GM06990 (cell line): ENCODE results near the gene C9orf78.

ENCODE experiments used
- DNase-seq: peaks from one replicate; pipeline ENCODE4 v3.0.0-alpha.2; 2011; ENCODE audit not compliant: insufficient read length; ENCODE audit errors: extremely low read depth
- H3K27me3 ChIP-seq: replicated peaks from 2 replicates; pipeline ENCODE4 v1.6.0; 2011; ENCODE audit warnings: low read length; ENCODE audit not compliant: control insufficient read depth, insufficient read depth
- H3K36me3 ChIP-seq: 2 replicates; pipeline ENCODE4 v1.5.1; 2011; ENCODE audit warnings: low read length; ENCODE audit not compliant: control insufficient read depth, insufficient read depth
- H3K4me3 ChIP-seq: replicated peaks from 2 replicates; pipeline ENCODE4 v1.5.1; 2011; ENCODE audit warnings: low read depth, mild to moderate bottlenecking, control low read depth, low read length
- CTCF ChIP-seq: IDR thresholded peaks from 2 replicates; pipeline ENCODE4 v1.5.1; 2011; ENCODE audit warnings: low read length, control low read depth, mild to moderate bottlenecking, inconsistent platforms; ENCODE audit not compliant: insufficient read depth, poor library complexity, severe bottlenecking

C9orf78 gene

GRCh38 chr9:129868872-129869486 lies 33.9 kb upstream of the C9orf78 start:
- peak; percentile 68 for DNase-seq
- peaks cover 7% of the 10 kb centered on the region for H3K36me3 ChIP-seq
- H3K4me3 ChIP-seq: no peak overlapping the region
- H3K27me3 ChIP-seq: no peaks in the 10 kb centered on the region
- TF ChIP-seq CTCF: no peak

- H3K36me3 ChIP-seq: peaks cover 7% of the 10 kb centered on the region
- no peak for TF ChIP-seq CTCF
- DNase-seq: peak; percentile 25
- H3K27me3 ChIP-seq: no peaks in the 10 kb centered on the region
- H3K4me3 ChIP-seq: no peak overlapping the region
Observed at GRCh38 chr9:129868023-129868871, 33.2 kb upstream of the C9orf78 start.

GRCh38 chr9:129867136-129868022 lies 32.3 kb upstream of the C9orf78 start:
- no peaks in the 10 kb centered on the region for H3K27me3 ChIP-seq
- peak; percentile 29 for TF ChIP-seq CTCF
- DNase-seq: no peak

GRCh38 chr9:129866394-129867135 lies 31.5 kb upstream of the C9orf78 start:
- Histone ChIP-seq H3K36me3 (peaks cover 10% of the 10 kb centered on the region), H3K27me3 (no peaks in the 10 kb centered on the region), H3K4me3 (no peak overlapping the region)
- DNase-seq: no peak
- TF ChIP-seq CTCF: no peak

More at GRCh38 chr9:129867136-129868022, 32.3 kb upstream of the C9orf78 start:
- Histone ChIP-seq H3K4me3 (no peak overlapping the region), H3K36me3 (peaks cover 10% of the 10 kb centered on the region)

- Histone ChIP-seq H3K36me3 (peaks cover 10% of the 10 kb centered on the region), H3K27me3 (no peaks in the 10 kb centered on the region), H3K4me3 (no peak overlapping the region)
- no peak for DNase-seq
- no peak for TF ChIP-seq CTCF
Observed at GRCh38 chr9:129865668-129866320, 30.7 kb upstream of the C9orf78 start.
